GM21825 (cell line): Measurements from ENCODE around the gene PABPC3.

ENCODE experiments used
- ATAC-seq: cut with Tn5 transposase; IDR thresholded peaks from one replicate; pipeline ENCODE4 v1.9.1; 2021; ENCODE audit warnings: mild to moderate bottlenecking, moderate library complexity; ENCODE audit not compliant: unreplicated experiment

PABPC3 gene

GRCh38 chr13:25095851-25096453 lies at the start of gene PABPC3:
Gene PABPC3, plus strand, starts transcription at chr13:25096136. Its CDS starts 63 bp downstream, at chr13:25096199.
- ATAC-seq = no peak

GRCh38 chr13:25046274-25046984 lies 49.5 kb upstream of the PABPC3 start:
- ATAC-seq = no peak

GRCh38 chr13:25046985-25047511 lies 48.9 kb upstream of the PABPC3 start:
- no peak for ATAC-seq

- no peak for ATAC-seq
Measured at GRCh38 chr13:25051065-25051464, 44.9 kb upstream of the PABPC3 start.

GRCh38 chr13:25059166-25059565 lies 36.8 kb upstream of the PABPC3 start:
- no peak for ATAC-seq

GRCh38 chr13:25059958-25060357 lies 36.0 kb upstream of the PABPC3 start:
- no peak for ATAC-seq

GRCh38 chr13:25062479-25062878 lies 33.5 kb upstream of the PABPC3 start:
- ATAC-seq = no peak

- no peak for ATAC-seq
Measured at GRCh38 chr13:25064396-25064795, 31.5 kb upstream of the PABPC3 start.

- ATAC-seq = no peak
Measured at GRCh38 chr13:25065974-25066770, 29.8 kb upstream of the PABPC3 start.

- ATAC-seq = no peak
Measured at GRCh38 chr13:25067064-25067463, 28.9 kb upstream of the PABPC3 start.

GRCh38 chr13:25068810-25069209 lies 27.1 kb upstream of the PABPC3 start:
- no peak for ATAC-seq

- ATAC-seq = no peak
Measured at GRCh38 chr13:25069236-25069635, 26.7 kb upstream of the PABPC3 start.

GRCh38 chr13:25069911-25070310 lies 26.0 kb upstream of the PABPC3 start:
- ATAC-seq = no peak

GRCh38 chr13:25080773-25081172 lies 15.2 kb upstream of the PABPC3 start:
- no peak for ATAC-seq

GRCh38 chr13:25084096-25084495 lies 11.8 kb upstream of the PABPC3 start:
- ATAC-seq = no peak

GRCh38 chr13:25085125-25085742 lies 10.7 kb upstream of the PABPC3 start:
- ATAC-seq = no peak

GRCh38 chr13:25088562-25089221 lies 7.2 kb upstream of the PABPC3 start:
- no peak for ATAC-seq

GRCh38 chr13:25097426-25097825 lies 1.5 kb downstream of the PABPC3 start:
- no peak for ATAC-seq

- ATAC-seq = no peak
Measured at GRCh38 chr13:25103711-25104110, 7.8 kb downstream of the PABPC3 start.

- ATAC-seq = no peak
Measured at GRCh38 chr13:25109341-25109740, 13.4 kb downstream of the PABPC3 start.
